ENCODE measurements around the gene CHST11. TPM values are rescaled to one million over a fixed set of nuclear protein-coding genes. Genes with fewer than 3 reads are reported as not detected.

Gene CHST11
- total RNA-seq, 1 donor from 2014 or later = 11.4 TPM

- TF ChIP-seq, protein P1, sequence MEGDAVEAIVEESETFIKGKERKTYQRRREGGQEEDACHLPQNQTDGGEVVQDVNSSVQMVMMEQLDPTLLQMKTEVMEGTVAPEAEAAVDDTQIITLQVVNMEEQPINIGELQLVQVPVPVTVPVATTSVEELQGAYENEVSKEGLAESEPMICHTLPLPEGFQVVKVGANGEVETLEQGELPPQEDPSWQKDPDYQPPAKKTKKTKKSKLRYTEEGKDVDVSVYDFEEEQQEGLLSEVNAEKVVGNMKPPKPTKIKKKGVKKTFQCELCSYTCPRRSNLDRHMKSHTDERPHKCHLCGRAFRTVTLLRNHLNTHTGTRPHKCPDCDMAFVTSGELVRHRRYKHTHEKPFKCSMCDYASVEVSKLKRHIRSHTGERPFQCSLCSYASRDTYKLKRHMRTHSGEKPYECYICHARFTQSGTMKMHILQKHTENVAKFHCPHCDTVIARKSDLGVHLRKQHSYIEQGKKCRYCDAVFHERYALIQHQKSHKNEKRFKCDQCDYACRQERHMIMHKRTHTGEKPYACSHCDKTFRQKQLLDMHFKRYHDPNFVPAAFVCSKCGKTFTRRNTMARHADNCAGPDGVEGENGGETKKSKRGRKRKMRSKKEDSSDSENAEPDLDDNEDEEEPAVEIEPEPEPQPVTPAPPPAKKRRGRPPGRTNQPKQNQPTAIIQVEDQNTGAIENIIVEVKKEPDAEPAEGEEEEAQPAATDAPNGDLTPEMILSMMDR (IDR thresholded peaks at IDR 0.05; ENCODE audit: unreplicated experiment) = no peak
Measured at GRCh38 chr12:104699489-104700190, 242.9 kb downstream of the CHST11 start.

DNA sequence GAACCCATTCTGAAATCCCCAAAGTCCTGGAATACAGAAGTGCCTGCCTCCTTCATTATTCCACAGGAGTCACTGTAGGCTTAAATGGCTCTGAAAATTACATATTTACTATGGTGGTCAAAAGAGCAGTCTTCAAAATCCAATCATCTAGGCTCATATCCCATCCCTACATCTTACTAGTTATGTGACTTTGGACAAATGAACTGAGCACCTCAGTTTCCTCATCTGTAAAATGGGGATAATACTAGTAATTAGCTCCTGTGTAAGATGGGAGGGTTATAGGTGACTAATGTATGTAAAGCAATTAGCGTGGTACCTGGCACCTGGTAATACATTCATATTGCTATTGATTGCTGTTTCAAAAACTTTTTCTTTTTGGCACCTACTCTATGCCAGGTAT, 243.6 kb downstream of the CHST11 start:
- Mint-ChIP-seq H3K4me1 (ENCODE audit: low read depth) (peaks cover 15% of the 10 kb centered on the region), H3K27me3 (peaks cover 27% of the 10 kb centered on the region), H3K4me3 (ENCODE audit: low read depth) (no peak overlapping the region), H3K27ac (no peak overlapping the region), H3K36me3 (ENCODE audit: insufficient read depth) (peaks cover 1% of the 10 kb centered on the region), H3K9me3 (ENCODE audit: low read depth) (no peaks in the 10 kb centered on the region)
- DNase-seq (ENCODE audit: low spot score, unreplicated experiment) = no peak
- TF ChIP-seq, protein P1 (IDR thresholded peaks at IDR 0.05; ENCODE audit: unreplicated experiment) = no peak

More at GRCh38 chr12:104699489-104700190, 242.9 kb downstream of the CHST11 start:
- Mint-ChIP-seq H3K9me3 (ENCODE audit: low read depth) (no peaks in the 10 kb centered on the region), H3K27ac (no peak overlapping the region), H3K36me3 (ENCODE audit: insufficient read depth) (peaks cover 1% of the 10 kb centered on the region), H3K4me1 (ENCODE audit: low read depth) (peaks cover 15% of the 10 kb centered on the region), H3K27me3 (peaks cover 27% of the 10 kb centered on the region), H3K4me3 (ENCODE audit: low read depth) (no peak overlapping the region)
- DNase-seq (ENCODE audit: low spot score, unreplicated experiment) = no peak

- DNase-seq (ENCODE audit: low spot score, unreplicated experiment) = no peak
- Mint-ChIP-seq H3K27ac (no peak overlapping the region), H3K4me3 (ENCODE audit: low read depth) (no peak overlapping the region), H3K9me3 (ENCODE audit: low read depth) (no peaks in the 10 kb centered on the region), H3K36me3 (ENCODE audit: insufficient read depth) (peaks cover 1% of the 10 kb centered on the region), H3K4me1 (ENCODE audit: low read depth) (peaks cover 15% of the 10 kb centered on the region), H3K27me3 (peaks cover 27% of the 10 kb centered on the region)
- TF ChIP-seq, protein P1 (IDR thresholded peaks at IDR 0.05; ENCODE audit: unreplicated experiment) = no peak
Measured at GRCh38 chr12:104701301-104701700, 244.6 kb downstream of the CHST11 start.

GRCh38 chr12:104701756-104702155, 245.0 kb downstream of the CHST11 start:
- Mint-ChIP-seq H3K4me1 (ENCODE audit: low read depth) (peaks cover 18% of the 10 kb centered on the region), H3K9me3 (ENCODE audit: low read depth) (no peaks in the 10 kb centered on the region), H3K36me3 (ENCODE audit: insufficient read depth) (peaks cover 1% of the 10 kb centered on the region), H3K27me3 (peaks cover 25% of the 10 kb centered on the region), H3K4me3 (ENCODE audit: low read depth) (no peak overlapping the region), H3K27ac (no peak overlapping the region)
- DNase-seq (ENCODE audit: low spot score, unreplicated experiment) = no peak
- TF ChIP-seq, protein P1 (IDR thresholded peaks at IDR 0.05; ENCODE audit: unreplicated experiment) = no peak

- Mint-ChIP-seq H3K27ac (no peak overlapping the region), H3K4me1 (ENCODE audit: low read depth) (peaks cover 21% of the 10 kb centered on the region), H3K9me3 (ENCODE audit: low read depth) (no peaks in the 10 kb centered on the region), H3K4me3 (ENCODE audit: low read depth) (no peak overlapping the region), H3K36me3 (ENCODE audit: insufficient read depth) (peaks cover 1% of the 10 kb centered on the region), H3K27me3 (peaks cover 18% of the 10 kb centered on the region)
- TF ChIP-seq, protein P1 (IDR thresholded peaks at IDR 0.05; ENCODE audit: unreplicated experiment) = no peak
- DNase-seq (ENCODE audit: low spot score, unreplicated experiment) = no peak
Measured at GRCh38 chr12:104702565-104703139, 245.9 kb downstream of the CHST11 start.
